HG02571 (cell line): ENCODE results near the gene STEAP1B.

Experiments
- ATAC-seq: cut with Tn5 transposase; IDR thresholded peaks from one replicate; pipeline ENCODE4 v1.9.1; 2021; ENCODE audit warnings: mild to moderate bottlenecking, moderate library complexity; ENCODE audit not compliant: unreplicated experiment

STEAP1B gene

GRCh38 chr7:22375359-22376048 is 124.5 kb downstream of the STEAP1B start:
- no peak for ATAC-seq

GRCh38 chr7:22373911-22374310 is 126.1 kb downstream of the STEAP1B start:
- ATAC-seq, result no peak

- no peak for ATAC-seq
These were observed 126.6 kb downstream of the STEAP1B start for GRCh38 chr7:22373388-22373787.

GRCh38 chr7:22372863-22373262 is 127.1 kb downstream of the STEAP1B start:
- ATAC-seq, result no peak

- no peak for ATAC-seq
These were observed 128.1 kb downstream of the STEAP1B start for GRCh38 chr7:22371878-22372277.
